B cell (primary cell): Measurements from ENCODE around the gene ETV6.

Experiments
- CTCF ChIP-seq: fragments of 200-600 bp; IDR thresholded peaks from one replicate; pipeline ENCODE4 v1.8.0; 2022; ENCODE audit warnings: antibody characterized with exemption, mild to moderate bottlenecking
- EZH2 ChIP-seq: IDR thresholded peaks from 2 replicates; pipeline ENCODE4 v1.6.1; 2012; ENCODE audit warnings: borderline replicate concordance, low read depth, mild to moderate bottlenecking, moderate library complexity, low read length; ENCODE audit not compliant: insufficient read depth, poor library complexity, severe bottlenecking

GRCh38 chr12:11923067-11923466 lies 273.6 kb downstream of the ETV6 start:
- TF ChIP-seq CTCF, result no peak
- no peak for TF ChIP-seq EZH2
